ENCODE results near the gene GOLGA6B.
"Not testable (repeated sequence)": the region's sequence is repeated elsewhere in the genome, so short reads cannot be mapped to it uniquely, and the experiment has no call there.

Gene GOLGA6B

GRCh38 chr15:72685925-72686794 is 31.7 kb downstream of the GOLGA6B start, which contains the start of the genes BBS4 and HIGD2B:
Gene BBS4 (plus strand): TSS chr15:72686207. CDS start chr15:72686228, 21 bp downstream.
Gene HIGD2B (minus strand): TSS chr15:72686182. CDS start chr15:72676374, 9,808 bp downstream.
- no peak for TF ChIP-seq CTCF (IDR thresholded peaks at IDR 0.05; ENCODE audit: insufficient read depth, low read length, missing control alignments)
- DNase-seq (ENCODE audit: low read depth, low spot score) = no peak
- peak within 1 kb of the TSS; percentile 85 for H3K4me3 ChIP-seq (ENCODE audit: low read depth, low read length)
- ChIA-PET CTCF (interaction anchor here (1.0 to 2.1 kb wide), 6 partner anchors 8 to 555 kb away, joined by 3 to 6 read pairs (median 4); no protein-coding TSS in a partner anchor), POLR2A (interaction anchor here (0.6 kb wide), 2 partner anchors 15 to 125 kb away, joined by 3 read pairs; no protein-coding TSS in a partner anchor)

- ChIA-PET CTCF (interaction anchor here (1.1 to 1.7 kb wide), 2 partner anchors 17 to 33 kb away, joined by 4 to 9 read pairs; no protein-coding TSS in a partner anchor), POLR2A (interaction anchor here (0.6 kb wide), 1 partner anchor 222 kb away, joined by 5 read pairs; no protein-coding TSS in a partner anchor)
- no peak for TF ChIP-seq CTCF (IDR thresholded peaks at IDR 0.05; ENCODE audit: insufficient read depth, low read length, missing control alignments)
- no peak overlapping the region for H3K4me3 ChIP-seq (ENCODE audit: low read depth, low read length)
- DNase-seq (ENCODE audit: low read depth, low spot score) = no peak
These were observed 34.2 kb downstream of the GOLGA6B start for GRCh38 chr15:72688697-72689096.

GRCh38 chr15:72690938-72691337 is 36.4 kb downstream of the GOLGA6B start:
- ChIA-PET POLR2A (no interaction called here), CTCF (no interaction called here)
- H3K4me3 ChIP-seq (ENCODE audit: low read depth, low read length) = no peak overlapping the region
- no peak for DNase-seq (ENCODE audit: low read depth, low spot score)
- TF ChIP-seq CTCF (IDR thresholded peaks at IDR 0.05; ENCODE audit: insufficient read depth, low read length, missing control alignments) = no peak

GRCh38 chr15:72698938-72699337 is 44.4 kb downstream of the GOLGA6B start:
- ChIA-PET CTCF (no interaction called here), POLR2A (no interaction called here)
- no peak for TF ChIP-seq CTCF (IDR thresholded peaks at IDR 0.05; ENCODE audit: insufficient read depth, low read length, missing control alignments)

GRCh38 chr15:72700076-72700475 is 45.6 kb downstream of the GOLGA6B start:
- TF ChIP-seq CTCF (IDR thresholded peaks at IDR 0.05; ENCODE audit: insufficient read depth, low read length, missing control alignments) = no peak
- ChIA-PET CTCF (no interaction called here), POLR2A (no interaction called here)
- H3K4me3 ChIP-seq (ENCODE audit: low read depth, low read length) = no peak overlapping the region
- no peak for DNase-seq (ENCODE audit: low read depth, low spot score)

More at GRCh38 chr15:72698938-72699337, 44.4 kb downstream of the GOLGA6B start:
- no peak overlapping the region for H3K4me3 ChIP-seq (ENCODE audit: low read depth, low read length)
- no peak for DNase-seq (ENCODE audit: low read depth, low spot score)

- no peak for DNase-seq (ENCODE audit: low read depth, low spot score)
- CTCF ChIA-PET = interaction anchor here (1.9 to 4.6 kb wide), 2 partner anchors 16 to 106 kb away, joined by 8 to 32 read pairs; no protein-coding TSS in a partner anchor
- TF ChIP-seq CTCF (IDR thresholded peaks at IDR 0.05; ENCODE audit: insufficient read depth, low read length, missing control alignments) = no peak
- POLR2A ChIA-PET = no interaction called here
- H3K4me3 ChIP-seq (ENCODE audit: low read depth, low read length) = no peak overlapping the region
These were observed 51.8 kb downstream of the GOLGA6B start for GRCh38 chr15:72706266-72706665.

- POLR2A ChIA-PET; DNase-seq (ENCODE audit: low read depth, low spot score); H3K4me3 ChIP-seq (ENCODE audit: low read depth, low read length): not testable (repeated sequence)
- CTCF ChIA-PET = interaction anchor here (0.8 to 4.6 kb wide), 2 partner anchors 14 to 37 kb away, joined by 3 to 32 read pairs; no protein-coding TSS in a partner anchor
These were observed 54.2 kb downstream of the GOLGA6B start for GRCh38 chr15:72708551-72709303.
